IPS-18c (cell line): ENCODE results near the gene ECSCR.
"Not testable (repeated sequence)": the region's sequence is repeated elsewhere in the genome, so short reads cannot be mapped to it uniquely, and the experiment has no call there.

Experiments
- H3K4me3 ChIP-seq: 2 replicates; pipeline ENCODE4 v1.7.0; 2013; ENCODE audit warnings: low read depth, mild to moderate bottlenecking, low read length, moderate library complexity; ENCODE audit not compliant: insufficient read depth
- H3K9me3 ChIP-seq: one replicate; pipeline ENCODE4 v1.6.1; 2013; ENCODE audit warnings: mild to moderate bottlenecking, low read length, moderate library complexity; ENCODE audit not compliant: control insufficient read depth, insufficient read depth

ECSCR gene

GRCh38 chr5:139456776-139457175, 5.8 kb downstream of the ECSCR start:
- H3K4me3 ChIP-seq = no peak overlapping the region
- no peaks in the 10 kb centered on the region for H3K9me3 ChIP-seq

DNA sequence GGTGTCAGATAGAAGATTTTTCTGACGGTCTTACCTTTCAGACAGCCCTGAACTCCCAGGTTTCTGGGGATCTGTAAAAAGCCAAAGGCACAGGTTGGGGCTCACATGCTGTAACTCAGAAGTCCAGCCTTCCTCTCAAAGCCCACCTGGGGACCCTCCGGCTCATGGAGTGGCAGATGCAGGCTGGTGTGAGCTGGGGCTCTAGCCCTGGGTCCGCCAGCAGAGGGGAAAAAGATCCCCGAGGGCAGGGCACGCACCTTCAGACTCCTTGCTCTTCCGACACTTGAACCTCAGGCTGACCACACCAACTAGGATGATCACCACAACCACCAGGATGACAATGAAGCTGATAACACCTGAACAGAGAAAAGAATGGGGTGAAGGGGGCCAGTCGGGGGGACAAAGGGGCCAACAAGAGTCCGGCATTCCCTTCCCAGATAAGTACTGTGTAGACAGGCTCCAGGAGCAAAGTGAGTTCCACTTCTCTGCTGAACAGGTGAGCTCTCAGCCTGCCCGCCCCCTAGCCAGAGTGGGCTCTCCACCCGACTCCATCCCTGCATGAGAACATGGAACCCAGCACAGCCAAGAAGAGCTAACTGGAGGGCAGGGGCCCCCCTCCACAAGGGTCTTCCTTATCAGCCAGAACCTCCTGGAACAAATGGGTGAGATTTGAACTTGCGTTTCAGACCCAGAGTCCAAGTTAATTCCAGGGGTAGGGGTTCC, 7.8 kb downstream of the ECSCR start:
- Histone ChIP-seq H3K9me3 (no peaks in the 10 kb centered on the region), H3K4me3 (no peak overlapping the region)

- Histone ChIP-seq H3K4me3 (no peak overlapping the region), H3K9me3 (no peaks in the 10 kb centered on the region)
Measured at GRCh38 chr5:139453683-139454567, 8.6 kb downstream of the ECSCR start.

DNA sequence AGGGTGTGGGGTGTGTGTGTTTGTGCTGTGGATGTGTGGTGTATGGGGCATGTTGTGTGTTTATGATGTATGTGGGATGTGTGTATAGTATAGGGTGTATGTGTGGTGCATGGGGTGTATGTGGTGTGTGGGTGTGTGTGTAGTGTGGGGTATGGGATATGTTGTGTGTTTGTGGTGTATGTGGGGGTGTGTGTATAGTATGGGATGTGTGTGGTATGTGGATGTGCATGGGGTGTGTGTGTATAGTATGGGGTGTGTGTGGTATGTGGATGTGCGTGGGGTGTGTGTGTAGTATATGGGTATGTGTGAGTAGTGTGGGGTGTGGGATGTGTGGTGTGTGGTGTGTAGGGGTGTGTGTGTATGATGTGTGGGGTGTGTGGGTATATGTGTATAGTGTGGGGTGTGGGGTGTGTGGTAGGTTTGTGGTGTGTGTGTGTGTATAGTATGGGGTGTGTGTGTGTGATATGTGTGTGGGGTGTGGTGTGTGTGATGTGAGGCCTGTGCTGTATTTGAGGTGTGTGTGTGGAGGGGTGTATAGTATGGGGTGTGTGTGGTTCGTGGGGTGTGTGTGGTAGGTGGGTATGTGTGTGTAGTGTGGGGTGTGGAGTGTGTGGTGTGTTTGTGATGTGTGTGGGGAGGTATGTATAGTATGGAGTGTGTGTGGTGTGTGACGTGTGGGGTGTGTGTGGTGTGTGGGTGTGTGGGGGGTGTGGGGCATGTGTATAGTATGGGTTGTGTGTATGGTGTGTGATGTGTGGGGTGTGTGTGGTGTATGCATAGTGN, 10.5 kb downstream of the ECSCR start:
- Histone ChIP-seq H3K4me3 (no peak overlapping the region), H3K9me3 (no peaks in the 10 kb centered on the region)

- Histone ChIP-seq H3K4me3 (no peak overlapping the region), H3K9me3 (no peaks in the 10 kb centered on the region)
Measured at GRCh38 chr5:139451176-139451575, 11.4 kb downstream of the ECSCR start.

GRCh38 chr5:139446956-139447779, 15.4 kb downstream of the ECSCR start:
- H3K4me3 ChIP-seq = no peak overlapping the region

DNA sequence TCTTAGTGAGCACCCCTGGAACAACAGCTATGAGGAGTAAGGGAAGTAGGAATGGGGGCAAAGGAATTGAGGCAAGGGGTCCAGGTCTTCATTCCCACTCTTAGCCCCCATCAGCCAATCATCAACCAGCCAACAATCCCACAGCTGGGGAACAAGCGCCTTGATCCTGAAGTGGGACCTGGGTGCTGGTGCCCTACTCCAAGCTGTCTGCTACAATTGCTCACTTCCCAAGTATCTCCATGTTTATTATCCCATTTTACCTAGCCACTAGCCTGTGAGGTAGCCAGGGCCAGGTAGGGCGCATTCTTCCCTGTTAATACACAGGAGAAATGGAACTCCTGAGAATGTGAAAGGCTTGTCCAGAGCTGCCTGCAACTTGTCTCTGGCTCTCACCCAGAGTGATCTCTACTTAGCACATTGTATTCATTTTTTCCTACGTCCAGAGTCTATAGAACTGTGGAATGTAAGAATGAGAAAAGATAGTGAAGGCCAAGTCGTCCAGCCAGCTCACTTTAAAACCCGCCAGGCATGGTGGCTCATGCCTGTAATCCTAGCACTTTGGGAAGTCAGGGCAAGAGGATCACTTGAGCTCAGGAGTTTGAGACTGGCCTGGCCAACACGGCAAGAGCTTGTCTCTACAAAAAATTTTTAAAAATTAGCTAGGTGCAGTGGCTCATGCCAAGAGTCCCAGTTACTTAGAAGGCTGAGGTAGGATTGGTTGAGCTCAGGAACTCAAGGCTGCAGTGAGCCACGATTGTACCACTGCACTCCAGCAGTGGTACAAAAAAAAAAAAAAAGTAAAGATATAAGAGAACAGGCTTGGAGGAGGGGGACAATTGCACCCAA, 17.0 kb downstream of the ECSCR start:
- H3K9me3 ChIP-seq = no peaks in the 10 kb centered on the region

More at GRCh38 chr5:139446956-139447779, 15.4 kb downstream of the ECSCR start:
- no peaks in the 10 kb centered on the region for H3K9me3 ChIP-seq

DNA sequence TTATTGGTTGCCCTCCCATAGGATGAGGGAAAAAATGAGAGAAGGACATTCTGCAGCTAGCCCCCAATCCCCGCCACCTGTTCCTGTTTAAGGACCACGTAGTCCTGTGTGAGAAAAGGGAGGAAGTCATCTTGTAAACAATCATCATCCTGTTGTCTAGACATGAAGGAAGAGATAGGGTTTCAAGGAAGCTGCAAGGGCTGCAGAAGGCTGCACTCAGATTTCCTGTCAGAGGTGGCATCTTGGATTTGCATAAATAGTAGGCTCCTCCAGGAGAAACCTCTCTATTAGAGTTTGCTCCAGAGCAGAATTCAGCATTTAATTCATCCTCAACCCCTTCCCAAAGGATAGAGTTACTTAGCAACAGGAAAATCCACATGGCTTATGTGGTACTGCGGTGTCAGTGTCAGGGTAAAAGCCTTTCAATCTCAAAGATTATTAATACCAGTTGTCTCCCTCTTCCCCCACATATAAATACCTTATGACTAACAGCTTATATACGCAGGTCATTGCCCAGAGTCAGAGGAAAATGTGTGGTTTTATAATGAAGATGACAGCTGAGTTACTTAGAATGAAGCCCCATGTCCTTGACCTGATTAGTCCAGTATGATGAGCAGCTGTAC, 18.6 kb downstream of the ECSCR start:
- peaks cover 2% of the 10 kb centered on the region for H3K9me3 ChIP-seq
- no peak overlapping the region for H3K4me3 ChIP-seq

More for the DNA sequence above, 17.0 kb downstream of the ECSCR start:
- H3K4me3 ChIP-seq = no peak overlapping the region

GRCh38 chr5:139440416-139440815, 22.1 kb downstream of the ECSCR start:
- not testable (repeated sequence) for H3K4me3 ChIP-seq, H3K9me3 ChIP-seq

DNA sequence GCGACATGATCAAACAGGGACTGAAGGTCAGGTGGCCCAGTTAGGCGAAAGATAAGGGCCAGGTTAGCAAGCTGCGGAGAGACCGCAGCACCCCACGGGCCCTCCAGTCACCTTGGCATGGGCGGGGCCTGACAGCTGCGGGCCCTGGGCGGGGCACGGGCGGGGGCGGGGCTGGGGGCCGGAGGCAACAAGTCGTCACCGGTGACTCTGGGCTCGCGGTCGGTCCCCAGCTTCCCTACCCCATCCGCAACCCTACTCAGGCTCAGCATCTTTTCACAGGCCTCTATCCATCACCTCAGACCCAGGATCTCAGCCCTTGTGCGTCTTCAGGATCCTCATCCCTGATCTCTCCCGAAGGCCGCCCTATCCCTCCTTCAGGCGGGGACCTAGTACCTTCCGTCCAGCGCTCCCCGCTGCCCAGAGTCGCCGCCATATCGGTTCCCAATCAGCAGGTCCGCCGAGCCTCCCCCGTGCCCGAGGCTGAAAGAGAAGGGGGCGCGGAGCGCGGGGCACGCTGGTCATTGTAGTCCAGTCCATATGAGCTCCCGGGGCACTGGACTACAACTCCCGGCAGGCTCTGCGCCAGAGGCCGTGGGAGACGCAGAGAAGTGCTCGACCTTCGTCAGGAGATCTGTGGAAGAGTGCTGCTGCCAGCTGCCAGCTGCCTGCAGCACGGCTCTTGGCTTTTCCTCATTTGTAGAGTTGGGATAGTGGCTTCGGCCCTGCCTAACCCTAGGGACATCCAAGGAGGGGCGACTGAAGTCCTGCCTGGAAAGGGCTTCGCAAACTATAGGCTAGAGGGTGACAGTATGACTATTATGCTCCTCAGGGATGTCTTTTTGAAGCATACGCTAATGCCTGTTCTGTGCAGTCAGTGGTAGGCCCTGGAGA, 23.3 kb downstream of the ECSCR start, which contains the start of gene DNAJC18:
Gene DNAJC18 (minus strand): TSS at position 513 of the 891 bp plus-strand sequence. CDS start 80 bp downstream, at position 433.
- Histone ChIP-seq H3K9me3 (peaks cover 2% of the 10 kb centered on the region), H3K4me3 (peak within 1 kb of the TSS; percentile 99)

DNA sequence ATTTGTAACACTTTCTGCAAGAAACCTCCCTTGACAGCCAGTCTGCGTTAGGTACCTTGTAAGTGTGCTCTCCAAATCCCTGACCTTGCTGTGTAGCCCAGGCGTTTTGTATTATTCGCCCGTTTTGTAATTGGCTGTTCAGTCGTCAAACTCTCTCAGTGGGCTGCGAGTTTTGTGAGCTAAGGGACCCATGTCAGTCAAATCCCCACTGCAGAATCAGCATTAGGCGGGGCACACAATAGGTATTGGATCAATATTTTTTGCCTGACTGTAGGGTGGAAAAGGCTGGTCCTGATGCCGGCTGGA, 23.9 kb downstream of the ECSCR start:
- peaks cover 2% of the 10 kb centered on the region for H3K9me3 ChIP-seq
- peak overlapping the region; percentile 99 for H3K4me3 ChIP-seq

- Histone ChIP-seq H3K9me3 (peaks cover 2% of the 10 kb centered on the region), H3K4me3 (no peak overlapping the region)
Measured at GRCh38 chr5:139435676-139436075, 26.9 kb downstream of the ECSCR start.

DNA sequence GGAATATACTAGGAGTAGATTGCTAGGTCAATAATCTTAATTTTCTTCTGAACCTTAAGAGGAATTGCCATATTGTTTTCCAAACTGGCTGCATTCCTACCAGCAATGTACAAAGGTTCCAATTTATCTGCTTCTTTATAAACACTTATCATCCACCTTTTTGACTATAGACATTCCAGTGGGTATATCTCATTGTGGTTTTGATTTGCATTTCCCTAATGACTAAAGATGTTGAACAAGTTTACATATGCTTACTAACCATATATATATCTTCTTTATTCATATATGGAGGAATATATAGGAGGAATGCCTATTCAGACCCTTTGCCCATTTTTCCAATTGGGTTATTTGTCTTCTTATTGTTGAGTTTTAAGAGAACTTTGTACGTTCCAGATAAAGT, 30.8 kb downstream of the ECSCR start:
- H3K4me3 ChIP-seq = no peak overlapping the region
- no peaks in the 10 kb centered on the region for H3K9me3 ChIP-seq

- Histone ChIP-seq H3K4me3 (no peak overlapping the region), H3K9me3 (no peaks in the 10 kb centered on the region)
Measured at GRCh38 chr5:139430015-139430414, 32.5 kb downstream of the ECSCR start.
